ENCODE results near the gene DNMT3A.

DNA sequence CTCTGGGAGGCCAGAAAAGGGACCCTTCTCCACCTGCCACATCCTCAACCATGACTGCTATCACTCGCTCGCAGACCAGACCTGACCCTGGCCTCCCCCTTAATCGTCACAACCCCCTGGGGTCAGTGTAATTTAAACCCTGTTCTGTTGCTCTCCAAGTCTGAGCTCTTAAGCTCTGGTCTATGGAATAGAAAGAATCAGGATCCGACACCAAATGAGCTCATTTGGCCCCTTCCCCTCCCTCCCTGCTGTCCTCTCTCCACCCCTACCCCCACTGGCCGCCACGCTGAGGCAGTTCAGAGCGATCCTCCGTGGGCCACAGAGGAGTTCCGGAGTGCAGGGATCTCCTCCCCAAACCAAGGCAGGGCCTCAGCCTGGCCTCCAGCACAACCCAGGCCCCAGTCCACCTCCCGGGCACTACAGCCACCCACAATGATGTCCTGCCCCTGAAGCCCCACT lies 5.3 kb downstream of the DNMT3A start:
- TF ChIP-seq POLR2A (IDR thresholded peaks at IDR 0.05; ENCODE audit: low read depth, low read length): no peak; the same call in 1 of the 2 replicates
- TF ChIP-seq TAF1 (IDR thresholded peaks at IDR 0.05; ENCODE audit: low read depth, low read length): no peak
- no peak for TF ChIP-seq POLR2AphosphoS5 (IDR thresholded peaks at IDR 0.05; ENCODE audit: low read depth, low read length)

All from GM12891 (cell line).